WTC11 (cell line): ENCODE measurements around the gene FCN2.

Source experiments
- ZBTB21 ChIP-seq: sonication (generic); formaldehyde crosslinking; IDR thresholded peaks from 2 replicates; pipeline ENCODE4 v1.8.1; 2023; ENCODE audit warnings: mild to moderate bottlenecking, missing genetic modification reagents, borderline replicate concordance
- ZBTB43 ChIP-seq: sonication (generic); formaldehyde crosslinking; IDR thresholded peaks from 2 replicates; pipeline ENCODE4 v1.8.1; 2023; ENCODE audit warnings: mild to moderate bottlenecking, missing genetic modification reagents
- TF ChIP-seq, protein P1 (sequence below): fragments of 200-600 bp; IDR thresholded peaks from 2 replicates; pipeline ENCODE4 v1.8.0; 2022; ENCODE audit warnings: antibody characterized with exemption

GRCh38 chr9:134914501-134914834 is 33.9 kb downstream of the FCN2 start:
- no peak for TF ChIP-seq ZBTB43 (CRISPR knock-in tag)
- TF ChIP-seq, protein P1, sequence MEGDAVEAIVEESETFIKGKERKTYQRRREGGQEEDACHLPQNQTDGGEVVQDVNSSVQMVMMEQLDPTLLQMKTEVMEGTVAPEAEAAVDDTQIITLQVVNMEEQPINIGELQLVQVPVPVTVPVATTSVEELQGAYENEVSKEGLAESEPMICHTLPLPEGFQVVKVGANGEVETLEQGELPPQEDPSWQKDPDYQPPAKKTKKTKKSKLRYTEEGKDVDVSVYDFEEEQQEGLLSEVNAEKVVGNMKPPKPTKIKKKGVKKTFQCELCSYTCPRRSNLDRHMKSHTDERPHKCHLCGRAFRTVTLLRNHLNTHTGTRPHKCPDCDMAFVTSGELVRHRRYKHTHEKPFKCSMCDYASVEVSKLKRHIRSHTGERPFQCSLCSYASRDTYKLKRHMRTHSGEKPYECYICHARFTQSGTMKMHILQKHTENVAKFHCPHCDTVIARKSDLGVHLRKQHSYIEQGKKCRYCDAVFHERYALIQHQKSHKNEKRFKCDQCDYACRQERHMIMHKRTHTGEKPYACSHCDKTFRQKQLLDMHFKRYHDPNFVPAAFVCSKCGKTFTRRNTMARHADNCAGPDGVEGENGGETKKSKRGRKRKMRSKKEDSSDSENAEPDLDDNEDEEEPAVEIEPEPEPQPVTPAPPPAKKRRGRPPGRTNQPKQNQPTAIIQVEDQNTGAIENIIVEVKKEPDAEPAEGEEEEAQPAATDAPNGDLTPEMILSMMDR = no peak
- TF ChIP-seq ZBTB21 (CRISPR knock-in tag) = no peak
